ENCODE measurements around the gene POLE3.
"Not testable (repeated sequence)": the region's sequence is repeated elsewhere in the genome, so short reads cannot be mapped to it uniquely, and the experiment has no call there.

The POLE3 gene

DNA sequence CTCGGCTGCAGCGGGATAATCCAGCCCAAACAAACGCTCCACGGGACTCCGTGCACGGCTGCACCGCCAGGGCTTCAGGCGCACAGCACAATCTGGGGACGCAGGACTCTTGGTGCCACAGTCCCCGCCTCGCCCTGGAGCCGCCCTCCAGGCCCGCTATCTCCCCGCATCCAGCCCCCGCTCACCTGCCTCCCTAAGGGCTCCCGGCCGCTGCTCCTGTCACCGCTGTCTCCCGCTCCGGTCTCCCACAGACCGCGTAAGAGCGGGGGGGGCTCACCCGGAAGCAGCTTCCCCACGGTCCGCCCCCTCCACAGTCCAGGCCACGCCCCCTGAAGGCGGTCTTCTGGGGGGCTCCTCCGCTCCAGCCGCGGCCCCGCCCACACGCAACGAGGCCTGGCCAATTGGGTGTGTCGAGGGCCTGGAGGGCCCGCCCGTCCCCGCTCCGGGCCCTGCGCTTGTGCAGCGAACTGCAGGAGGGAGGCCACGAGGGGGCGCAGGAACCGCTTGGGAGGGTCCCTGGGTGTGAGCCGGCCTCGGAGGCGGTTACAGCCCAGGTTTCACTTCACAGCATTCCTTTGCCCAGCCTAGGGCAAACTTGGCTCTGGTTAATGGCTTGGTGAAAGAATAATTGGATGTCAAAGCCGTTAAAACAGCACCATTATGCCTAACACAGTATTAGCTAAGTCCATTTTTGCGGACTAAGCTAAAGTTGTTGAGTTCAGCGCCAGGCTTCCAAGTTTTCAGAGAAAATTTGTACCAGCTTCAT is 9.3 kb downstream of the POLE3 start, which contains the start of gene ALAD:
TSS of gene ALAD (minus strand) at position 258 of the 766 bp plus-strand sequence. CDS start 7,725 bp downstream, outside the sequence.
- peak; percentile 99 for DNase-seq

DNA sequence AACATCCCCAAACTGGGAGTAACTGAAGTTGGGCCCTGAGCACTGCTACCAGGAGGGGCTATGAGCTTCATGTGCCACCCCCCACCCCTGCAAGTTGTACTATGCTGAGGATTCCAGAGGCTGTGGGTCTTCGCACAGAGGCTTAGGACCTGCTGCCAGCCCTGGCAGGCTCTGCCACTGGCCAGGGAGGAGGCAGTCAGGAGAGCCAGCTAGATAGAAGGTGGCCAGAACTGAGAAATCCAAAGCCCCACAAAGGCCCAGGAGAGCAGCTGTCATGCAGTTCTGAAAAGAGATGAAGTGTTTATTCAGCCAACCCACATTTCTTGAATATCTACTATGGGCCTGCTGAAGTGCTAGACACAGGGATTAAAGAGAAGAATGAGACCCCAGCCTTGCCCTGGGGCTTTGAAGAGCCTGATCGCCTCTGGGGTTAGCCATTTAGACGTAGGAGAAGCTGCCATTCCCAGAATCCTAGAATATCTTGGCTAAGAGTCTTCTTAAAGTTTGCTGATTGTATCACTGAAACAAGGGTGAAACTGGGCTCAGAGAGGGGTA is 10.8 kb downstream of the POLE3 start:
- no peak for DNase-seq

DNA sequence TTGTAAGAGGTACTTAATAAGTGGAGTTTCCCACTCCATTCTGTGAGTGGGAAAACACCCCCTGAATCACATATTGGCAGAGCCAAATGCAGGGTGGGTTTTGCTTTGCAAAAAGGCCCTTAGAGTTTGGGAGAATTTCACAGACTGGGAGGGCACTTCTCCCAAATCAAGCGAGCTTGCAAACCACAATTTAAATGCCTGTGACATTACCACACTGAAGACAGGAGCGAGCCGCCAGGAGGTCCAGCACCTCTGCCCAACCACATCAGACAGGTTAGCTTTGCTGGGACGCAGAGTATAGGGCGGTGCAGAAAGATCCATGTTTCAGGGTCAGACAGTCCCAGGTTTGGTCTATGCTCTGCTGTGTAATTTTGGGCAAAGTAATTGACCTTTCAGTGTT is 11.7 kb downstream of the POLE3 start:
- DNase-seq: no peak

DNA sequence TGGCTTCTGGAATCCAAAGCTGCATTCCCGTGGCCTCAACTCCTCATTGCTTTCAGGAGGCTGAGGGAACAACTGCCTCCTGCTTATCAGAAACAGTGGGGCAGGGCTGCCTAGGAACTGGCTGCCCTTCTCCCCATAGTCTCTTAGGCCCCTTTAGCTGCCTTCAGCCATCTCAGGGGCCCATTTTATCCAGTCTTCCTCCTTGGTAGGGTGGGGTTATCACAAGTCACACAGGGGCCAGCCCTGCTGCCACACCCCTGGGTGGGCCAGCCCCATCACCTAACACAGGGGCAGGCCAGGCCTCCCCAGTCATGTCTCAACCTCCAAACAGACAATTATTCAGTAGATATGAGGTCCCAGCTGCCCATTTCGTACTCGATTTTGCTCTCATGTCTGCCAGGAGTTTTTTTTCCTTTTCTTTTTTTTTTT is 13.3 kb downstream of the POLE3 start:
- DNase-seq: peak; percentile 96

DNA sequence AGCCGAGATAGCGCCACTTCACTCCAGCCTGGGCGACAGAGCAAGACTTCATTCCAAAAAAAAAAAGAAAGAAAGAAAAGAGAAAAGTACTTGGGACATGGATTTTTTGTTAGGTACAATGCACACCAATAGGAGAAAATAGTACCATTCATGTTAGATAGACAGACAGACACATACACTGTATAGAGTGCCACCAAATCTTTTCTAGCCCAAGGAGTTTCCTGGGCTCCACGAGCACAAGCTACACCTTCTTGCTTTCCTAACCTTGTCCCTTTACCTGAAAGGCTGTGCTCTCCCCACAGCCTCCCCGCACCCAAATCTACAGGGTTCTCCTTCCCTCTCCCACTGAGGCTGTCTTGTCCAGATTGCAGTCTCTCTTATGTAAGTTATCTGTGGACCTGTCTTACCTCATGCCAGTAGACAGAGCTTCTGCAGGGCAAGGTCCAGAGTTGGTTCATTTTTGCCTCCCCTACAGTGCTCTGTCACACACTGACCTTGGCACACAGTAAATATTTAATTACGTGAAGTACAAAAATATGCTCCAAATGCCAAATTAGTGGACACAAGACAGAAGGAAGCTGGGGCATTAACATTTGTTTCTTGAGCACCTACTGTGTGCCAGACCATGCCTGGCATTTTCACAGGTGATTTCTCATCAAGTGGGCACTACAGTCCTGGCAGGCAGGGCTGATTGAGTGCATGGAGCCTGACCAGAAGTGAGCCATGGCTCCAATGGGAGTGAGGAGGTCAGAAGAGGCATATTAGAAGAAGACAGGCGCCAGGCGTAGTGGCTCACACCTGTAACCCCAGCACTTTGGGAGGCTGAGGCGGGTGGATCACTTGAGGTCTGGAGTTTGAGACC is 15.2 kb downstream of the POLE3 start:
- DNase-seq: no peak

DNA sequence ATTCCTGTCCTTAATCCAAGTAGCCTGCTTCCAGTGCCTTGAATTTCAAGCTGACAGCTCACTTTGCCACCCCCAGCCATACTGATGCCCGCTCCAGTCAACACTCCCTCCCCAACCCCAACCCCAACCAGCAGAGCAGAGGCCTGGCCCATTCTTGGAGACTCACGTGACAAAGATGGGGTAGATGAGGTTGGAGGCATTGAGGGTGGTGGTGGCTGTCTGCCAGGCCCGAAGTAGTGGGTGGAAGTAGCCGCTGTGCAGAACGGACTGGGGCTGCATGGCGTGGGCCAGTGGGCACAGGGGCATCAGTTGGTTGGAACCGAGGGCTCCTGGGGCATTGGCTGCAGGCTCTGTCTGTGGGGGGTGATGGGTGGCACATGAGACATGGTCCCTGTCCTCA is 17.2 kb downstream of the POLE3 start:
- no peak for DNase-seq

DNA sequence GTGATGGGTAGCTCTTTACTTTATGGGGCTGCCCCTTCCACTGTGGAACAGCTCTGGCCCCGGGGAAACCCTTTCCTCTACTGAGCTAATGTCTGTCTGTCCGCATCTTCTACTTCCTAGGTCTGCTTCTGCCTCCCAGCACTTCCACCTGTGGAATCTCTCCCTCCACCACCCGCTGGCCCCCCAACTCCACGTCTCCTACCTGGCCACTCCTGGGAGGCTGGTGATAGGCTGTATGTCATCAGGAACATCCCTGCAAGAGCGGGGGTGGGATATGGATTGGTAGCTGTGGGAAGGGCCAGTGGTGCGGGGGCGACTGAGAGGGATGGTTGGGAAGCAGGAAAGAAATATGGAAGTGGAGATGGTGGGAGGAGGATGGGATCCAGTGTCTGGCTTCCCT is 18.6 kb downstream of the POLE3 start:
- DNase-seq: no peak

DNA sequence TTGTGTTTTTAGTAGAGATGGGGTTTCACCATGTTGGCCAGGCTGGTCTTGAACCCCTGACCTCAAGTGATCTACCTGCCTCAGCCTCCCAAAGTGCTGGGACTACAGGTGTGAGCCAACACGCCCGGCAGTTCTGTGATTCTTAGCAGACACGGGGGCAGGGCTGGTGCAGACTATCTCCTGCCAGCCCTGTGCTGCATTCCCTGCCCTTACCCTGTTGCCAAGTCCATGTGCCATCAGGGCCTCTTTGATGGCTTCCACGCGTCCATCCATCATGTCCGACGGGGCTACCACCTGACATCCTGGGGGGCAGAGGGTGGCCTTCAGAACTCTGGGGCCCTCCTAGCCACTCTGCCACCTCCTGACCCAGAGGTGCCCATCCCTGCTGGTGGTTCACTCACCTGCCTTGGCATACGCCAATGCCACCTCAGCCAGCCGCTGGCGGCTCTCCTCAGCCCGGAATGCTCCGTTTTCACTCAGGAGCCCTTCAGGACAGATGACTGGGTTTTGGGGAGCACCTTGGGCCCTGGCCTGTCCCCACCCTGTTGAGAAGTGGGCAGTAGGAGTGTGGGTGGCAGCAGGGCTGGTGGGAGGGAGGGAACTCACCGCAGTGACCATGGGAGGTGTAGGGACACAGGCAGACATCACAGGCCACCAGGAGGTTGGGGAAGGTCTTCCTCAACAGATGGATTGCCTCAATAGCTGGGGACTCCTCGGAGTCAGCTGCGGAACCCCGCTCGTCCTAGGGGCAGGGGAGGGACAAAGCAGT is 20.1 kb downstream of the POLE3 start:
- DNase-seq: no peak

DNA sequence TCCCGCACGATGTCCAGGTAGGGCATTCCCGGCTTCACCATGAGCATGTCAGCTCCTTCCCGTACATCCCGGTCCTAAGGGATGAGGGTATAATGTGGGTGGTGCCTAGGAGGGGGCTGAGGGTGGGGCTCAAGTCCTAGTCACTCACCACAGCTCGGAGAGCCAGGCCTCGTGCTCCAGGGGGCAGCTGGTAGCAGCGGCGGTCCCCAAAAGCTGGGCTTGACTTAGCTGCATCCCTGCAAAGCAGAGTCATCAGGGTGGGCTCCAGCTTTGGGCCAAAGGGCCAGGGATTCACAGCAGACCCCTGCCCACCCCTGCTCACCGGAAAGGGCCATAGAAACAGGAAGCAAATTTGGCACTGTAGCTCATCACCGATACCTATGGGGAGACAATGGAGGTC is 21.0 kb downstream of the POLE3 start:
- no peak for DNase-seq

DNA sequence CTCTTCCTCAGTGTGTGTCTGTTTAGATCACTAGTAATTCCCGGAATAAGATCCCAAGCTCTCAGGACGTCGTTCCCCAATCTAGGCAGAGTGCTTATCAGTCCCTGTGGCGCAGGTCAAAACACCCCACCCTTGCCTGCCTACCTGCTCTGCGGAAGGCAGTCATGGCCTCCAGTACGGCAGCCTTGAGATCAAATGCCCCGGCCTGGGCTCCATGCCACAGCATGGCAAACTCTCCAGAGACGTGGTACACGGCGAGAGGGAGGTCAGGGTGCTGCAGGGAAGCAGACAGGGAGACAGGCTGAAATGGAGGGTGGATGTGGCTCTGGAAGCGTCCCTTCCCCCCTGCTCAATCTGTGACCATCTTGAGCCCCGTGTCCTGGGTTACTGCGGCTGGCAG is 21.6 kb downstream of the POLE3 start:
- DNase-seq: no peak

DNA sequence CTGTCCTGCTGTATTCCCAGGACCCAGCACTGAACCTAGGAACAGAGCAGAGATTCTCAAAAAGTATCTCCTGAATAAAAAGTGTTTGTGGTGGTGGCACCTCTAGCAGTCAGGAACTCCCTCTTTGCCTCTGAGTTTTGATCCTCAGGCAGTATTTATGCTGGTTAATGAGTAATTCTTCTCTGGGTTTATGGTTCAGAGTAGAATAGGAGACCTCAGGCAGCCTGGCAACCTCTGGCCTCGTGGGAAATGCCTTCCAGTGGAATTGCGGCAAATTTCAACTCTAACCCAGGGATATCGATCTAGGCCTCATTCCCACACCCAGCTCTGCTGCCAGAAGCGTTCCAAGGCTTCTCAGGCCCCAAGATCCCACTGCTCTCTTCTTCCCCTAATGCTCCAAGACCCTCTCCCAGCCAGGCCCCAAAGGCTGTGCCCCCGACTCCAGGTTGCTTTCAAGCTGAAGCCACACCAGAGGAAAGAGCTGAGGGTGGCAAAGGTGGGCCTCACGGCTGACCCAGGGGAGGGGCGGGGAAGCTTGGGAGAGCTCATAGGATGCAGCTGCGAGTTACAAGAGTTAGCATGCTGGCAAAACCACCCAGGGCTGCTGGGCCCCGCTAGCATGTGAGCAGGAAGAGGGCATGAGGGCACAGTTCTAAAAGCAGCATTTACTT is 22.8 kb downstream of the POLE3 start:
- DNase-seq: no peak

DNA sequence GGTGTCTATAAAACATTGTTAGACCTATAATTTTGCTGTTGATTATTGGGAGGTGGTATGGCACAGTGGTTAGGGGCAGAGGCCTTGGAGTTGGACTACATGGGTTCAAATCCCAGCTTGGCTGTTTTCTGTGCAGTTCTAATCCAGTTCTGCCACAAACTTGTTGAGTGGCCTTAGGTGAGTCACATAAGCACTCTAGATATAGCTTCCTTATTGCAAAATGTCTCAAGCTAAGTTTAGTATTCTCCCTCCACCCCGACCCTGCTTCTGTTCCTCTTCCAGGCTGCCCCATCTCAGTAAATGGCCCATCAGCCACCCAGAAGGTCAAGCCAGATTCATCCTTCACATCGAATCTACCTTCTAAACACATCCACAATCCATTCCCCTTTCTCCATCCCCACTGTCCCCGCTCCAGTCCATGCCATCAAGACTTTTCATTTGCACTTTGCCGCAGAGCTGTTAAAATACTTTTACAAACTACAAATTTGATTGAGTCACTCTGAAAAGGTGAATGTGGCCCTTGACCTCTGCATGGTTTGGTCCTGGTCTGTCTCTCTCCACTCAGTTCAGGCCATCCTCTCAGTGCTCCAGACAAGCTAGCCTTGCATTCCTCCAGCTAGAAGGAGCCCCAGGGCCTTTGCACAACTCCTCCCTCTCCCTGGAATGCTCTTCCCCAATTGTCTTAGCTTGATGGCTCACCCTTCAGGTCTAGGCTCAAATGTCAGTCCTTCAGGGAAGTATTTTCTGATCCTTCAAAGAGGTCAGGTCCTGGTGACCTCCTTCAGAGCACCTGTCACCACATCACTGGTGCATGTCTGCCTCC is 23.7 kb downstream of the POLE3 start:
- DNase-seq: no peak

DNA sequence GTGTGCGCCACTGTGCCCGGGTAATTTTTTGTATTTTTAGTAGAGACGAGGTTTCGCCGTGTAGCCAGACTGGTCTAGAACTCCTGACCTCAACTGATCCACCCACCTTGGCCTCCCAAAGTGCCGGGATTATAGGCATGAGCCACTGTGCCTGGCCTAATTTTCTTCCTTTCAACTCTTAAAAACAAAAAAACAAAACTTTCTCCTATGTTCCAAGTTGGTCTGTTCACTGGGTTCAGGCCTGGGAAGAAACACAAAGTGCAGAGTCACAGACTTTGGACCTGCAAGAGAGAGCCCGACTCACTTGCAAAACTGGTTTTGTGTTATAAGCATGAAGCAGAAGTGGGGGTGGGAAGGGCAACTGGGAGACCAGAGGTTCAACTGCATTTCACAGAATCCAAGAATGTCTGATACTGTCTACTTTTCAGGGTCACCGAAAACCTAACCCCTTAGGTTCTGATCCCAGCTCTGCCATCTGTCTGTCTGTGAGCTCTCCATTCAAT is 28.5 kb downstream of the POLE3 start:
- DNase-seq: no peak

DNA sequence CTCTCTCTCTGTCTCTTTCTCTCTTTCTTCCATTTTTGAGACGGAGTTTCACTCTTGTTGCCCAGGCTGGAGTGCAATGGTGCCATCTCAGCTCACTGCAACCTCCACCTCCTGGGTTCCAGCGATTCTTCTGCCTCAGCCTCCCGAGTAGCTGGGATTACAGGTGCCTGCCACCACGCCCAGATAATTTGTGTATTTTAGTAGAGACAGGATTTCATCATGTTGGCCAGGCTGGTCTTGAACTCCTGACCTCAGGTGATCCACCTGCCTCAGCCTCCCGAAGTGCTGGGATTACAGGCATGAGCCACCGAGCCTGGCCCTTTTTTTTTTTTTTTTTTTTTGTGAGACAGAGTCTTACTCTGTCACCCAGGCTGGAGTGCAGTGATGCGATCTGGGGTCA is 29.0 kb downstream of the POLE3 start:
- not testable (repeated sequence) for DNase-seq

DNA sequence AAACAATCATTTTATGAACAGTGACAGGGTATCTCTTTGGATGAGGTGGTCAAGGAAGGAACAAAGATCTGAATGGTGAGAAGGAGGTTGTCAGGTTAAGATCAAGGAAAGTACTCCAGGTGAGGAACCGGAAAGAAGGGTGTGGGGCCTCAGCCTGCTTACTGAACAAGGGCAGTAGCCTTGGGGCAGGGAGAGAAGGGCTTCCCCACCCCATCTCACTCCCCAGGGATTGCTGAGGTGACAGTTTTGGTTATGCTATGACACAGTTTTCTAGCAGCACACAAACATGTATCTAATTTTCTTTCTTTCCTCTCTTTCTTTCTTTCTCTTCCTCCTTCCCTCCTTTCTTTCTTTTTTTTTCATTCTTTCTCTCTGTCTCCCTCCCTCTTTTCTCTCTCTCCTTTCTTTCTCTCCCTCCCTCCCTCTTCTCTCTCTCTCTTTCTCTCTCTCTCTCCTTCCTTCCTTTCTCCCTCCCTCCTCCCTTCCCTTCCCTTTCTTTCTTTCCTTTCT is 29.6 kb downstream of the POLE3 start:
- DNase-seq: no peak

DNA sequence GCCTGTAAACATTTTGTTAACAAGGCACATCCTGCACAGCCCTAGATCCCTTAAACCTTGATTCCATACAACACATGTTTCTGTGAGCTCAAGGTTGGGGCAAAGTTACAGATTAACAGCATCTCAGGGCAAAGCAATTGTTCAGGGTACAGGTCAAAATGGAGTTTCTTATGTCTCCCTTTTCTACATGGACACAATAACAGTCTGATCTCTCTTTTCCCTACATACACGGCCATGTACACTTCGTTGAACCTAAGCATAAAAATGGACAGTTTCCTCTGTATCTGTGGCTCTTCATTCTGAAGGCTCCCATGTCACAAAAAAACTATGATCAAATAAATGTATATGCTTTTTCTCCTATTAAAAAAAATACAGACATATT is 30.7 kb downstream of the POLE3 start:
- not testable (repeated sequence) for DNase-seq

DNA sequence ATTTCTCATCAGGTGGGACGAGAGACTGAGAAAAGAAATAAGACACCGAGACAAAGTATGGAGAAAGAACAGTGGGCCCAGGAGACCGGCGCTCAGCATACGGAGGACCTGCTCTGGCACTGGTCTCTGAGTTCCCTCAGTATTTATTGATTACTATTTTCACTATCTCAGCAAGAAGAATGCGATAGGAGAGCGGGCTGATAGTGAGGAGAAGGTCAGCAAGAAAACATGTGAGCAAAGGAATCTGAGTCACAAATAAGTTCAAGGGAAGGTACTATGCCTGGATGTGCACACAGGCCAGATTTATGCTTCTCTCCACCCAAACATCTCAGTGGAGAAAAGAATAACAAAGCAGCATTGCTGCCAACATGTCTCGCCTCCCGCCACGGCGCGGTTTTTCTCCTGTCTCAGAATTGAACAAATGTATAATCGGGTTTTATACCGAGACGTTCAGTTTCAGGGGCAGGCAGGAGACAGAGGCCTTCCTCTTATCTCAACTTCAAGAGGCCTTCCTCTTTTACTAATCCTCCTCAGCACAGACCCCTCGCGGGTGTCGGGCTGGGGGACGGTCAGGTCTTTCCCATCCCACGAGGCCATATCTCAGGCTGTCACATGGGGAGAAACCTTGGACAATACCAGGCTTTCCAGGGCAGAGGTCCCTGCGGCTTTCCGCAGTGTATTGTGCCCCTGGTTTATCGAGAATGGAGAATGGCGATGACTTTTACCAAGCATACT is 31.2 kb downstream of the POLE3 start:
- DNase-seq: peak; percentile 89

DNA sequence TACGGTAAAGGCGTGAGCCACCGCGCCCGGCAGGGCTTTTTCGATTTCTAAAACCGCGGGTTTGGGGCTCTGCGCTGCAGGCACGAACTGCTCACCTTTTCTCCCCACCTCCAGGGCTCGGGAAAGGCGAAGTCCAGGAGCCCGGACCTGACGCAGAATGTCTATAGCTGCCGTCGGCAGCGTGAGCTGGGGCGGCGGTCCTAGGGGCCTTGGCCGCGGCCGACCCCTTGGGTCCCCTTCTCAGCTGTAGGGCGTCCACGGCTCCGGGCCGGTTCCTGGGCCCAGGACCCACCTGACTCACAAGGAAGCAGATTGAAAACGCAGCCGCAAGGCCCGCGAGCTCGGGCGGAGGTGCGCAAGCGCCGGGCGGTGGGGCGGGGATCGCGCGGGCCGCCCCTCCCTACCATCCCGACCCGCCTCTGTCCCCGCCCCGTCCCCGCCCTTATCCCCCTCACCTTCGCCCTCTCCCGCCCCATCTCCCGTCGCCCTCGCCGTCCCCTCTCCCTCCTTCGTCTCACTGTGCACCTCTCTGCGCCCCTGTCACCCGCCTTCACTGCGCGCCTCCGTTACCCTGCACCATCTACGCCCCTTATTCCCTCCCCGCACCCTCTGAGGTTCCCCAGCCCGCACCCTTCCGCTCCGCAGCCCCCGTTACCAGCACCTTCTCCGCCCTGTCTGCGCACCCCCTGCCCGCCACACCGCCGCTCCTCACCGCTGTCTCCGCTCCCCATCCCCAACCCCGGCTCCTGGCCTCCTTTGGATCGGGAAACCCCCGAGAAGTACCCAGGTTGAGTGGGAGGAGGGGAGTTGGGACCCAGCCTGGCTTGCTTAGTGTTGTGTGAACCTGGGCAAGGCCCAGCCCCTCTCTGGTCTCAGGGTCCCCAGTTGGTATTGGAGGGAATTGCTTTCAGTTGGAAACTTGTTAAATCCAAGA is 33.6 kb downstream of the POLE3 start, which contains the start of gene HDHD3:
TSS of gene HDHD3 (minus strand) at position 353 of the 934 bp plus-strand sequence. CDS start 2,632 bp downstream, outside the sequence.
- peak; percentile 92 for DNase-seq
